K562 (cell line): ENCODE data around the gene TAF11. TPM values are rescaled to one million over a fixed set of nuclear protein-coding genes. Genes with fewer than 3 reads are reported as not detected.

Source experiments
- CREB3L1 ChIP-seq: fragments of 450-650 bp; IDR thresholded peaks from 2 replicates; pipeline ENCODE4 v1.6.1; 2014; ENCODE audit warnings: low read depth, mild to moderate bottlenecking, moderate library complexity, borderline replicate concordance
- CTCFL ChIP-seq: IDR thresholded peaks from 2 replicates; pipeline ENCODE4 v1.6.1; 2011; ENCODE audit warnings: borderline replicate concordance, low read depth, mild to moderate bottlenecking, moderate library complexity, low read length; ENCODE audit not compliant: insufficient read depth, poor library complexity, severe bottlenecking
- ELK1 ChIP-seq: sonication (generic); formaldehyde crosslinking; IDR thresholded peaks from 2 replicates; pipeline ENCODE4 v1.8.1; 2022; ENCODE audit warnings: missing genetic modification reagents
- JUNB ChIP-seq: fragments of 450-650 bp; formaldehyde crosslinking; conservative IDR thresholded peaks from 2 replicates; pipeline ENCODE4 v1.4.0; 2020; ENCODE audit warnings: mild to moderate bottlenecking
- MAFF ChIP-seq: IDR thresholded peaks from 2 replicates; pipeline ENCODE4 v1.6.1; 2012; ENCODE audit warnings: low read length, improper control_type of control experiment
- PCBP1 ChIP-seq: fragments of 200-400 bp; formaldehyde crosslinking; IDR thresholded peaks from 2 replicates; pipeline ENCODE4 v1.6.1; 2018; ENCODE audit warnings: mild to moderate bottlenecking, low read depth, low read length; ENCODE audit not compliant: poor library complexity, severe bottlenecking
- PHF21A ChIP-seq: fragments of 450-650 bp; IDR thresholded peaks from 2 replicates; pipeline ENCODE4 v1.6.1; 2017; ENCODE audit warnings: low read depth, borderline replicate concordance
- RUNX1 ChIP-seq: sonication (generic); IDR thresholded peaks from 2 replicates; pipeline ENCODE4 v1.6.1; 2016; ENCODE audit warnings: antibody characterized with exemption, low read depth
- TARDBP ChIP-seq: fragments of 450-650 bp; IDR thresholded peaks from 2 replicates; pipeline ENCODE4 v1.6.1; 2016
- TSC22D4 ChIP-seq: fragments of 450-650 bp; IDR thresholded peaks from 2 replicates; pipeline ENCODE4 v1.6.1; 2016; ENCODE audit warnings: missing genetic modification characterization, missing biosample characterization, control low read depth
- ZNF217 ChIP-seq: sonication (generic); formaldehyde crosslinking; IDR thresholded peaks from 2 replicates; pipeline ENCODE4 v1.8.0; 2022; ENCODE audit warnings: mild to moderate bottlenecking, missing genetic modification reagents
- polyA plus RNA-seq, 8 experiments: library from polyadenylated mRNA; depleted of rRNA in 4 of 8; stranded (reverse) in 5 of 8; unstranded in 3 of 8; fragments of >200 nt; fragmentation: Nextera tagmentation in 2 of 8; fragmentation: Illumina TruSeq in 1 of 8; extraction: Ambion mirVana in 2 of 8; extraction: Trizol in 1 of 8; gene quantifications; 2 replicates each; pipeline versions ENCODE4 v1.2.1 to v1.2.3, GENCODE V29; 2011 to 2014; ENCODE audit warnings: inconsistent platforms in 1 of 8, missing spikeins in 1 of 8
- total RNA-seq, 7 experiments: library from RNA; depleted of rRNA in 6 of 7; stranded (reverse); fragments of >200 nt in 6 of 7; fragmentation: Illumina TruSeq in 2 of 7; extraction: Trizol in 2 of 7; gene quantifications; 2 replicates each; pipeline versions ENCODE4 v1.2.1 to v1.2.3, GENCODE V29; 2011 to 2021; ENCODE audit warnings: low replicate concordance in 1 of 7
- TF ChIP-seq, protein P1 (sequence below), 2 experiments: fragments of 450-650 bp in 1 of 2; sonication (generic) in 1 of 2; formaldehyde crosslinking in 1 of 2; IDR thresholded peaks in 1 of 2; conservative IDR thresholded peaks in 1 of 2; 2 replicates each; pipeline versions ENCODE4 v1.6.1 to v1.8.1; 2016 to 2023; ENCODE audit warnings: mild to moderate bottlenecking in 2 of 2, moderate library complexity in 2 of 2, inconsistent platforms in 1 of 2, missing genetic modification reagents in 1 of 2
- TF ChIP-seq, protein P2 (sequence below): fragments of 450-650 bp; IDR thresholded peaks from 2 replicates; pipeline ENCODE4 v1.6.1; 2016; ENCODE audit warnings: low read depth, mild to moderate bottlenecking, moderate library complexity
- TF ChIP-seq, protein P3 (sequence below): sonication (generic); formaldehyde crosslinking; IDR thresholded peaks from 2 replicates; pipeline ENCODE4 v1.8.0; 2022; ENCODE audit warnings: missing genetic modification reagents, mild to moderate bottlenecking, moderate library complexity, borderline replicate concordance
- TF ChIP-seq, protein P4 (sequence below): fragments of 450-650 bp; conservative IDR thresholded peaks from 2 replicates; pipeline ENCODE4 v1.6.1; 2016; ENCODE audit warnings: missing genetic modification characterization, low read depth, mild to moderate bottlenecking, control low read depth, missing compliant biosample characterization

The TAF11 gene
- total and polyA plus RNA-seq, 9 of the 15 experiments (the other 6 are each of a cell fraction or from before 2014, with no cell fraction given): 40.9 to 91.9 (median 71.9) TPM

GRCh38 chr6:34888874-34889555, 1.2 kb upstream of the TAF11 start, which contains the start of gene ANKS1A (continued):
- no peak for TF ChIP-seq CREB3L1
- TF ChIP-seq TARDBP: no peak
- peak; percentile 42; the same call in 1 of the 2 replicates for TF ChIP-seq PHF21A
- TF ChIP-seq PCBP1: peak; percentile 58
- TF ChIP-seq ELK1: no peak
- no peak for TF ChIP-seq JUNB (CRISPR knock-in tag)
- no peak for TF ChIP-seq CTCFL
- TF ChIP-seq, protein P1, sequence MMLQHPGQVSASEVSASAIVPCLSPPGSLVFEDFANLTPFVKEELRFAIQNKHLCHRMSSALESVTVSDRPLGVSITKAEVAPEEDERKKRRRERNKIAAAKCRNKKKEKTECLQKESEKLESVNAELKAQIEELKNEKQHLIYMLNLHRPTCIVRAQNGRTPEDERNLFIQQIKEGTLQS (IDR thresholded peaks at IDR 0.05): peak; percentile 50
- TF ChIP-seq, protein P1 (CRISPR knock-in tag; conservative IDR thresholded peaks at IDR 0.05): peak; percentile 65; the same call in 1 of the 2 replicates
- TF ChIP-seq, protein P2, sequence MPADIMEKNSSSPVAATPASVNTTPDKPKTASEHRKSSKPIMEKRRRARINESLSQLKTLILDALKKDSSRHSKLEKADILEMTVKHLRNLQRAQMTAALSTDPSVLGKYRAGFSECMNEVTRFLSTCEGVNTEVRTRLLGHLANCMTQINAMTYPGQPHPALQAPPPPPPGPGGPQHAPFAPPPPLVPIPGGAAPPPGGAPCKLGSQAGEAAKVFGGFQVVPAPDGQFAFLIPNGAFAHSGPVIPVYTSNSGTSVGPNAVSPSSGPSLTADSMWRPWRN: 0 out of 2 replicates have a peak, but pooled peaks have one; percentile 21
- TF ChIP-seq, protein P3, sequence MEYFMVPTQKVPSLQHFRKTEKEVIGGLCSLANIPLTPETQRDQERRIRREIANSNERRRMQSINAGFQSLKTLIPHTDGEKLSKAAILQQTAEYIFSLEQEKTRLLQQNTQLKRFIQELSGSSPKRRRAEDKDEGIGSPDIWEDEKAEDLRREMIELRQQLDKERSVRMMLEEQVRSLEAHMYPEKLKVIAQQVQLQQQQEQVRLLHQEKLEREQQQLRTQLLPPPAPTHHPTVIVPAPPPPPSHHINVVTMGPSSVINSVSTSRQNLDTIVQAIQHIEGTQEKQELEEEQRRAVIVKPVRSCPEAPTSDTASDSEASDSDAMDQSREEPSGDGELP: peak; percentile 84
- no peak for TF ChIP-seq MAFF
- TF ChIP-seq ZNF217 (CRISPR knock-in tag): no peak
- TF ChIP-seq, protein P4, sequence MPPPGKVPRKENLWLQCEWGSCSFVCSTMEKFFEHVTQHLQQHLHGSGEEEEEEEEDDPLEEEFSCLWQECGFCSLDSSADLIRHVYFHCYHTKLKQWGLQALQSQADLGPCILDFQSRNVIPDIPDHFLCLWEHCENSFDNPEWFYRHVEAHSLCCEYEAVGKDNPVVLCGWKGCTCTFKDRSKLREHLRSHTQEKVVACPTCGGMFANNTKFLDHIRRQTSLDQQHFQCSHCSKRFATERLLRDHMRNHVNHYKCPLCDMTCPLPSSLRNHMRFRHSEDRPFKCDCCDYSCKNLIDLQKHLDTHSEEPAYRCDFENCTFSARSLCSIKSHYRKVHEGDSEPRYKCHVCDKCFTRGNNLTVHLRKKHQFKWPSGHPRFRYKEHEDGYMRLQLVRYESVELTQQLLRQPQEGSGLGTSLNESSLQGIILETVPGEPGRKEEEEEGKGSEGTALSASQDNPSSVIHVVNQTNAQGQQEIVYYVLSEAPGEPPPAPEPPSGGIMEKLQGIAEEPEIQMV (tag): 0 out of 2 replicates have a peak, but pooled peaks have one; percentile 25
- no peak for TF ChIP-seq RUNX1
- no peak for TF ChIP-seq TSC22D4 (tag)
